Endothelial cell of umbilical vein (primary cell): ENCODE results near the gene FOXRED2. TPM values are rescaled to one million over a fixed set of nuclear protein-coding genes. Genes with fewer than 3 reads are reported as not detected.
"Not testable (repeated sequence)": the region's sequence is repeated elsewhere in the genome, so short reads cannot be mapped to it uniquely, and the experiment has no call there.

Experiments
- BruUV-seq: library from RNA; stranded (reverse); fragments of 400-500 nt; replicated peaks from 2 replicates; lab custom pipeline; 2021; lab: Mats Ljungman, UMichigan
- CTCF ChIA-PET: fragments of 300-600, 350-600 bp; sonication (Branson Sonifier 250); formaldehyde crosslinking; loops from one replicate; lab custom pipeline; 2021; ENCODE audit warnings: antibody characterized with exemption, inconsistent platforms; lab: Charles Lee
- POLR2A ChIA-PET: fragments of 300-600, 350-600 bp; sonication (Branson Sonifier 250); formaldehyde crosslinking; loops from one replicate; lab custom pipeline; 2021; ENCODE audit warnings: antibody characterized with exemption, inconsistent platforms; lab: Charles Lee
- DNase-seq: peaks from one replicate; pipeline ENCODE4 v3.0.0-alpha.2; 2011; ENCODE audit warnings: low read depth, low spot score
- FAIRE-seq: peaks from 2 replicates; lab custom pipeline; 2011; peaks lifted over from hg19 to GRCh38; lab: Jason Lieb, UNC
- H2AFZ ChIP-seq: 2 replicates; pipeline ENCODE4 v1.6.0; 2012; ENCODE audit warnings: low read depth, low read length, control low read depth, inconsistent platforms
- H3K27ac ChIP-seq: 2 replicates; pipeline ENCODE4 v1.5.1; 2011; ENCODE audit warnings: low read depth, mild to moderate bottlenecking, control low read depth, low read length, moderate library complexity; ENCODE audit not compliant: insufficient read depth
- H3K27me3 ChIP-seq, 2 experiments: 2 replicates each; pipeline versions ENCODE4 v1.6.0 to v1.6.1; 2011; ENCODE audit warnings: low read length in 2 of 2, mixed read lengths in 1 of 2; ENCODE audit not compliant: control insufficient read depth in 2 of 2, insufficient read depth in 2 of 2
- H3K36me3 ChIP-seq, 2 experiments: 2 replicates in 1 of 2; 3 replicates in 1 of 2; pipeline ENCODE4 v1.5.1; 2011; ENCODE audit warnings: low read length in 2 of 2, mild to moderate bottlenecking in 1 of 2, moderate library complexity in 1 of 2; ENCODE audit not compliant: control insufficient read depth in 2 of 2, insufficient read depth in 2 of 2; ENCODE audit errors: extremely low read depth in 1 of 2
- H3K4me1 ChIP-seq: 3 replicates; pipeline ENCODE4 v1.5.1; 2011; ENCODE audit warnings: mild to moderate bottlenecking, low read length; ENCODE audit not compliant: control insufficient read depth, insufficient read depth; ENCODE audit errors: extremely low read depth
- H3K4me2 ChIP-seq: 2 replicates; pipeline ENCODE4 v1.6.1; 2011; ENCODE audit warnings: low read length, control low read depth, mixed read lengths; ENCODE audit not compliant: insufficient read depth
- H3K4me3 ChIP-seq, 3 experiments: fragments of 200-600 bp in 1 of 3; sonication (generic), shearing (Covaris generic) in 1 of 3; replicated peaks in 1 of 3; 2 replicates each; pipeline ENCODE4 v1.5.1; 2011 to 2016; ENCODE audit warnings: control low read depth in 3 of 3, low read length in 3 of 3, mild to moderate bottlenecking in 2 of 3, inconsistent platforms in 1 of 3, low read depth in 1 of 3, moderate library complexity in 1 of 3; ENCODE audit not compliant: insufficient read depth in 1 of 3
- H3K79me2 ChIP-seq: 2 replicates; pipeline ENCODE4 v1.6.0; 2012; ENCODE audit warnings: low read length, inconsistent platforms; ENCODE audit not compliant: control insufficient read depth, insufficient read depth
- H3K9ac ChIP-seq: replicated peaks from 2 replicates; pipeline ENCODE3; 2011; ENCODE audit warnings: low read length, control low read depth; ENCODE audit not compliant: insufficient read depth; ENCODE audit errors: extremely low read depth
- H3K9me1 ChIP-seq: replicated peaks from 3 replicates; pipeline ENCODE4 v1.6.0; 2011; ENCODE audit warnings: mild to moderate bottlenecking, low read length; ENCODE audit not compliant: control insufficient read depth, insufficient read depth; ENCODE audit errors: extremely low read depth
- H3K9me3 ChIP-seq: replicated peaks from 2 replicates; pipeline ENCODE4 v1.5.1; 2012; ENCODE audit warnings: low read length, inconsistent platforms; ENCODE audit not compliant: control insufficient read depth, insufficient read depth
- H4K20me1 ChIP-seq: replicated peaks from 2 replicates; pipeline ENCODE3; 2011; ENCODE audit warnings: mild to moderate bottlenecking, low read length; ENCODE audit not compliant: control insufficient read depth, insufficient read depth; ENCODE audit errors: extremely low read depth
- CTCF ChIP-seq, 2 donors: IDR thresholded peaks; 1 replicate in 1 of 2; 2 replicates in 1 of 2; pipeline ENCODE4 v1.5.1; 2011; ENCODE audit warnings: low read length in 2 of 2, mild to moderate bottlenecking in 2 of 2, moderate library complexity in 2 of 2, control low read depth in 1 of 2, inconsistent platforms in 1 of 2, low read depth in 1 of 2; ENCODE audit not compliant: insufficient read depth in 1 of 2; ENCODE audit errors: extremely low read depth in 1 of 2
- EZH2 ChIP-seq: IDR thresholded peaks from 2 replicates; pipeline ENCODE4 v1.6.1; 2012; ENCODE audit warnings: borderline replicate concordance, low read depth, mild to moderate bottlenecking, moderate library complexity, low read length, inconsistent platforms; ENCODE audit not compliant: severe bottlenecking
- FOS ChIP-seq: IDR thresholded peaks from 2 replicates; pipeline ENCODE4 v1.6.1; 2011; ENCODE audit warnings: mild to moderate bottlenecking, low read length, moderate library complexity, borderline replicate concordance; ENCODE audit not compliant: insufficient read depth
- GATA2 ChIP-seq: IDR thresholded peaks from 2 replicates; pipeline ENCODE4 v1.7.0; 2011; ENCODE audit warnings: low read depth, mild to moderate bottlenecking, moderate library complexity, mixed read lengths, low read length; ENCODE audit not compliant: insufficient read length, insufficient read depth
- JUN ChIP-seq: IDR thresholded peaks from 2 replicates; pipeline ENCODE4 v1.6.1; 2011; ENCODE audit warnings: borderline replicate concordance, low read depth; ENCODE audit not compliant: insufficient read length, insufficient read depth
- MAX ChIP-seq: IDR thresholded peaks from 2 replicates; pipeline ENCODE4 v1.6.1; 2011; ENCODE audit not compliant: insufficient read depth, insufficient read length
- MYC ChIP-seq: IDR thresholded peaks from one replicate; pipeline ENCODE4 v1.6.1; 2011; ENCODE audit warnings: mild to moderate bottlenecking, low read depth, low read length
- POLR2A ChIP-seq: IDR thresholded peaks from 2 replicates; pipeline ENCODE4 v1.6.1; 2012; ENCODE audit warnings: low read depth, mild to moderate bottlenecking, control low read depth, low read length
- POLR2AphosphoS5 ChIP-seq: IDR thresholded peaks from 2 replicates; pipeline ENCODE4 v1.6.1; 2012; ENCODE audit warnings: low read depth, mild to moderate bottlenecking, control low read depth, low read length, moderate library complexity; ENCODE audit not compliant: insufficient read depth
- dilution Hi-C: fragments of 300-500 bp; cut with MboI; formaldehyde crosslinking; loops from one replicate; pipeline ENCODE4 v1.15.0; 2019; ENCODE audit warnings: low sequenced_read_pairs; ENCODE audit not compliant: extremely low pct_ligation_motif_present
- intact Hi-C: fragments of 100-400 bp; cut with micrococcal nuclease; formaldehyde crosslinking; loops from one replicate; pipeline ENCODE4 v1.10.0; 2022
- polyA plus RNA-seq, 4 experiments: library from polyadenylated mRNA; depleted of rRNA in 3 of 4; stranded (reverse) in 3 of 4; unstranded in 1 of 4; fragments of >200 nt; gene quantifications; 2 replicates each; pipeline versions ENCODE4 v1.2.1 to v1.2.3, GENCODE V29; 2011 to 2012; ENCODE audit warnings: missing spikeins in 1 of 4
- total RNA-seq: library from RNA; stranded (reverse); gene quantifications from 2 replicates; pipeline ENCODE4 v1.2.3, GENCODE V29; 2021

Gene FOXRED2
- total and polyA plus RNA-seq, 2 donors (not counting 3 experiments of a cell fraction or from before 2014, with no cell fraction given): 8.4 to 20.4 TPM

- Histone ChIP-seq H3K9ac (no peak overlapping the region), H3K27me3 (peaks cover 6 to 9% of the 10 kb centered on the region in 2 experiments), H3K4me2 (no peak overlapping the region), H3K4me1 (peaks cover 1% of the 10 kb centered on the region), H3K79me2 (no peaks in the 10 kb centered on the region), H2AFZ (no peak overlapping the region), H3K27ac (no peak overlapping the region), H3K9me3 (no peaks in the 10 kb centered on the region), H4K20me1 (no peaks in the 10 kb centered on the region), H3K4me3 (no peak overlapping the region), H3K36me3 (no peaks in the 10 kb centered on the region), H3K9me1 (no peaks in the 10 kb centered on the region)
- intact Hi-C loops: no loop called here
- TF ChIP-seq GATA2 (no peak), JUN (no peak), FOS (no peak), MAX (no peak), POLR2AphosphoS5 (no peak), MYC (no peak), CTCF (IDR thresholded peaks at IDR 0.05; ENCODE audit: extremely low read depth in 1 of 2, insufficient read depth in 1 of 2, low read depth in 1 of 2, low read length in 2 of 2) (no peak), EZH2 (no peak), POLR2A (no peak)
- FAIRE-seq (no peak), DNase-seq (no peak)
- dilution Hi-C loops: no loop called here
- ChIA-PET POLR2A (no interaction called here), CTCF (interaction anchor here (1.6 kb wide), 1 partner anchor 441 kb away, joined by 4 read pairs; no protein-coding TSS in a partner anchor)
- BruUV-seq: no TSS peak
Observed at GRCh38 chr22:36536717-36537116, 29.9 kb upstream of the FOXRED2 start.

- intact Hi-C loops, CTCF ChIA-PET, H3K4me1 ChIP-seq, H3K79me2 ChIP-seq, H3K27ac ChIP-seq, H3K9me3 ChIP-seq, FAIRE-seq, DNase-seq, POLR2A ChIA-PET, H3K27me3 ChIP-seq, H3K4me2 ChIP-seq, H3K36me3 ChIP-seq, H4K20me1 ChIP-seq, H3K4me3 ChIP-seq, H3K9ac ChIP-seq, H3K9me1 ChIP-seq, dilution Hi-C loops, BruUV-seq, H2AFZ ChIP-seq: not testable (repeated sequence)
Observed at GRCh38 chr22:36533320-36533719, 26.5 kb upstream of the FOXRED2 start.
